Left lung (tissue), 10 donors: Measurements from ENCODE around the gene PDK3. TPM values are rescaled to one million over a fixed set of nuclear protein-coding genes. Genes with fewer than 3 reads are reported as not detected.

Source experiments
- ATAC-seq: fragments of 200-7000 bp; cut with Tn5 transposase; one replicate; pipeline ENCODE4 v1.9.1; 2020; ENCODE audit warnings: moderate library complexity
- DNase-seq, 4 donors: peaks; one replicate each; pipeline ENCODE4 v3.0.0-alpha.2; 2013 to 2020
- H3K27ac ChIP-seq, 2 donors: fragments of 200-600 bp; sonication (generic) in 1 of 2; one replicate each; pipeline versions ENCODE4 v1.5.0 to v1.8.0; 2020 to 2021
- H3K27me3 ChIP-seq, 2 donors: fragments of 200-600 bp; sonication (generic) in 1 of 2; one replicate each; pipeline versions ENCODE4 v1.5.0 to v1.8.0; 2020 to 2021
- H3K36me3 ChIP-seq, 2 donors: fragments of 200-600 bp; sonication (generic) in 1 of 2; one replicate each; pipeline versions ENCODE4 v1.5.0 to v1.8.0; 2020 to 2021
- H3K4me1 ChIP-seq, 2 donors: fragments of 200-600 bp; one replicate each; pipeline ENCODE4 v1.8.0; 2021
- H3K4me3 ChIP-seq, 2 donors: fragments of 200-600 bp; sonication (generic) in 1 of 2; one replicate each; pipeline versions ENCODE4 v1.5.0 to v1.8.0; 2020 to 2021; ENCODE audit warnings: mild to moderate bottlenecking in 1 of 2
- H3K9me3 ChIP-seq, 2 donors: fragments of 200-600 bp; sonication (generic) in 1 of 2; one replicate each; pipeline versions ENCODE4 v1.5.0 to v1.8.0; 2020 to 2021
- intact Hi-C, 2 donors: fragments of 100-400 bp; cut with DNase I; formaldehyde crosslinking; loops; one replicate each; pipeline versions ENCODE4 v1.11.2 to v1.14.2; 2022
- polyA plus RNA-seq, 6 donors: library from polyadenylated mRNA; unstranded; fragments of 120-200 nt; gene quantifications; one replicate each; pipeline ENCODE4 v1.2.1, GENCODE V29; 2013; ENCODE audit not compliant: insufficient read length in 6 of 6
- total RNA-seq, 2 donors: library from RNA; stranded (reverse); fragmentation: NEBNext Ultra II Directional; extraction: Animal tissue kit (Norgen Biotek cat#: 25700); gene quantifications; one replicate each; pipeline ENCODE4 v1.2.1, GENCODE V29; 2021
- TF ChIP-seq, protein P1 (sequence below), 2 donors: fragments of 200-600 bp; sonication (generic) in 1 of 2; IDR thresholded peaks; one replicate each; pipeline versions ENCODE4 v1.5.0 to v1.8.0; 2021; ENCODE audit warnings: antibody characterized with exemption in 2 of 2
- donor health status: DM: no; HTN: yes; CAD: no.
- donor health status: DM: no; HTN: no; CAD: no.

PDK3 gene
- total and polyA plus RNA-seq, 8 donors, result 5.0 to 21.2 (median 7.1) TPM

DNA sequence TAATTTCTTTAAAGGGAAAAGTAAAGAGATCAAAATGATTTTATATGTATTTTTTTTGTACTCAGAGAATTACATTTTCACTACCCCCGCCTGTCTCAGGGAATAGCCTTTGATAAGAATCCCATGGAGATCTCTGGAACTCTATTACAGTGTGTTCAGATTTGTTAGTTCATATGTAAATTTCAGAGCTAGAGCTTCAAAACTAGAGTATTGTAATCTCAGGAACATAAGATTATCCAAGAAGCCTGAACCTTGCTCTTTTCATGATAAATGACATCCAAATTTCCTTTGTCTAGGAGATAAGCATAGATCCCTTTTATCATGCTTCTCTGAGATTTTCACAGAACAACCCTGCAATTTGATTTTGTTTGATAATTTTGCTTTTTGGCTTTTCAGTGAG is 82.9 kb downstream of the PDK3 start:
- no peak for DNase-seq
- H3K9me3 ChIP-seq, result no peaks in the 10 kb centered on the region
- ATAC-seq, result no peak
- no peak overlapping the region for H3K4me3 ChIP-seq
- H3K4me1 ChIP-seq, result no peaks in the 10 kb centered on the region
- intact Hi-C loops, result no loop called here
- no peaks in the 10 kb centered on the region for H3K36me3 ChIP-seq
- H3K27me3 ChIP-seq, result no peaks in the 10 kb centered on the region
- TF ChIP-seq, protein P1, sequence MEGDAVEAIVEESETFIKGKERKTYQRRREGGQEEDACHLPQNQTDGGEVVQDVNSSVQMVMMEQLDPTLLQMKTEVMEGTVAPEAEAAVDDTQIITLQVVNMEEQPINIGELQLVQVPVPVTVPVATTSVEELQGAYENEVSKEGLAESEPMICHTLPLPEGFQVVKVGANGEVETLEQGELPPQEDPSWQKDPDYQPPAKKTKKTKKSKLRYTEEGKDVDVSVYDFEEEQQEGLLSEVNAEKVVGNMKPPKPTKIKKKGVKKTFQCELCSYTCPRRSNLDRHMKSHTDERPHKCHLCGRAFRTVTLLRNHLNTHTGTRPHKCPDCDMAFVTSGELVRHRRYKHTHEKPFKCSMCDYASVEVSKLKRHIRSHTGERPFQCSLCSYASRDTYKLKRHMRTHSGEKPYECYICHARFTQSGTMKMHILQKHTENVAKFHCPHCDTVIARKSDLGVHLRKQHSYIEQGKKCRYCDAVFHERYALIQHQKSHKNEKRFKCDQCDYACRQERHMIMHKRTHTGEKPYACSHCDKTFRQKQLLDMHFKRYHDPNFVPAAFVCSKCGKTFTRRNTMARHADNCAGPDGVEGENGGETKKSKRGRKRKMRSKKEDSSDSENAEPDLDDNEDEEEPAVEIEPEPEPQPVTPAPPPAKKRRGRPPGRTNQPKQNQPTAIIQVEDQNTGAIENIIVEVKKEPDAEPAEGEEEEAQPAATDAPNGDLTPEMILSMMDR (IDR thresholded peaks at IDR 0.05), result no peak
- H3K27ac ChIP-seq, result no peak overlapping the region

DNA sequence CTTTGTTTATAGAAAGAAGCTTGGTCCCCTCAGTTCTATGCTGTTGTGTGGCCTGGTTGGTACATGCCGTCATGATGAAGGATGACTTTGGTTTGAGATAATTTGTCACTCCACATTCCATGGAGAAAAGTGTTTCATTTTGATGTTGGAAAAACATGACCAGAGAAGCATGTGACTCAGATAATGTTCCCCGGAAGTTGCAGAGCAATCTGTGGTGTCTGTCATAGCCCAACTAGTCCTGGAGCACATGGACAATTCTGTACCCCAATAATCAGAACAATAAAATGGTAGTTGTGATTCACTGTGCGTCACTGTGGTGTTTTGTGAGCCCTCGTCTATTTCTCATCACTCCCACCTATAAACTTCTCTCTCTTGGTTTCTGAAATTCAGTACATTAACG is 85.1 kb downstream of the PDK3 start:
- intact Hi-C loops, result no loop called here

DNA sequence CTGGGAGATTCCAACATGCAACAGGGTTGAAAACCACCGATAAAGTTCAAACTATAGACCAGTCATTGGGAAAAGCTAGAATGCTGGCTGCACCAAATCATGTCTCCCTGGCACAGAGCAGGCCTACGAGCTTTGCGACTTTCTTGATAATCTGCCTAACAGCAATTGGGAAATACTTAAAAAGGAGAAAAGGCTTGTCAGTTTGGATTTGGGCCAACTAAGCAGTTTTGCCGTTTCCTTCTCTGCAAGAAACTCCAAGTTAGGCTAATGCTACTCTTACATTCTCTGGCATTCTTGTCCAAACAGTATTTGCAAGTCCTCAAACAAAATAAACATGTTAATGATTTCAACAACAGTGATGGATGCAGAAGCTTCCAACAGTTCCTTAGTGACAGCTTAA is 87.9 kb downstream of the PDK3 start:
- Histone ChIP-seq H3K4me3 (no peak overlapping the region), H3K4me1 (no peaks in the 10 kb centered on the region), H3K27me3 (no peaks in the 10 kb centered on the region), H3K9me3 (no peaks in the 10 kb centered on the region), H3K27ac (no peak overlapping the region), H3K36me3 (no peaks in the 10 kb centered on the region)
- DNase-seq, result peak in 2 of 4 donors; percentile 46 to 68
- TF ChIP-seq, protein P1 (IDR thresholded peaks at IDR 0.05), result no peak
- intact Hi-C loops, result no loop called here
- ATAC-seq, result peak; percentile 15

More for the DNA sequence above, 85.1 kb downstream of the PDK3 start:
- Histone ChIP-seq H3K36me3 (no peaks in the 10 kb centered on the region), H3K27me3 (no peaks in the 10 kb centered on the region), H3K27ac (no peak overlapping the region), H3K4me1 (no peaks in the 10 kb centered on the region), H3K9me3 (no peaks in the 10 kb centered on the region), H3K4me3 (no peak overlapping the region)
- DNase-seq (no peak), ATAC-seq (no peak)
- TF ChIP-seq, protein P1 (IDR thresholded peaks at IDR 0.05), result no peak

DNA sequence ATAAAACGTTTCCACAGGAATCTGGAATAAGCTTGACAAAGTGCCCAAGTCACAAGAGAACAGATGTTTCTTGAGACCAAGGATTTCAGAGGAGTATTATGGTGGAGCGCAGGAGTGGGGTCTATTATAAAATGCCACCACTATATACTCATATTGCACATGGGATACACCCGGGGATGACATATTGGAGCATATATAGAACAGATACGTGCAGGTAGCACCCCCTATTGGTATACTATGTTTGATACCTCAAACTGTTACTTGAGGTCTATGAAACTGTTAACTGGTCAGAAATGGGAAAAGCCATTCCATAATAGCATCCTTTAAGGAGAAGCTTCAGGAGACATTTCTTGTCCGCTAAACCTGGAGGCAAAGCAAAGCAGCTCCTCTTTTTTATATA is 96.0 kb downstream of the PDK3 start:
- no peaks in the 10 kb centered on the region for H3K27me3 ChIP-seq
- DNase-seq (no peak), ATAC-seq (peak; percentile 36)
- no peak overlapping the region for H3K27ac ChIP-seq
- H3K4me3 ChIP-seq, result no peak overlapping the region
- intact Hi-C loops, result no loop called here
- TF ChIP-seq, protein P1 (IDR thresholded peaks at IDR 0.05), result no peak
- H3K4me1 ChIP-seq, result no peaks in the 10 kb centered on the region
- H3K9me3 ChIP-seq, result no peaks in the 10 kb centered on the region
- no peaks in the 10 kb centered on the region for H3K36me3 ChIP-seq

DNA sequence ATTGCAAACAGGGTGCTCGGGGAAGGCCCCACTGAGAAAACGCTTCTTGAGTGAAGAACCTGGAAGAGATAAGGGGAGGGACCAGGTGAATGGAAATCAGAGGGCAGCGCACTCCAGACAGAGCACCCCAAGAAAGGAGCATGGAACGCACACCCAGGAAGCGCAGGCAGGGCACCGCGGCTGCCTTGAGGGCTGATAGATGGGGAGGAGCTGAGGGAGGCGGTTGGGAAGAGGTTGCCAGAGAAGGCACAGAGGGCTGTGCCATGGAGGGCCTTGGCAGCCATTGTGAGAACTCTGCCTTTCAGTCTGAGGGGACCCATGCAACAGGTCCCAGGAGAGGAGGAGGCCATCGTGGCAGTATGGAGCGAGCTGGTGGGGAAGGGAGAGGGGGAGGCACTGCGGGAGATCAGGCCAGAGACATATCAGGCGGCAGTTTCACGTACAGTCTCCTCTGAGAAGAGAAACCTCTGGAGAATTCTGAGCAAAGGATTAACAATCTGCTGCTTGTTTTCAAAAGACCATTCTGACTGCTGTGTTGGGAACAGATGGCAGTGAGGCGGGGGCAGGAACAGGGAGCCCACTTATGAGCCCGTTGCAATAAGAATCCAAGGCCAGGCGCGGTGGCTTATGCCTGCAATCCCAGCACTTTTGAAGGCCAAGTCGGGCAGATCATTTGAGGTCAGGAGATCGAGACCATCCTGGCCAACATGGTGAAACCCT is 98.4 kb downstream of the PDK3 start:
- TF ChIP-seq, protein P1 (IDR thresholded peaks at IDR 0.05), result no peak
- H3K36me3 ChIP-seq, result no peaks in the 10 kb centered on the region
- no peak overlapping the region for H3K27ac ChIP-seq
- no peaks in the 10 kb centered on the region for H3K27me3 ChIP-seq
- intact Hi-C loops, result no loop called here
- no peak overlapping the region for H3K4me3 ChIP-seq
- ATAC-seq (no peak), DNase-seq (no peak)
- H3K9me3 ChIP-seq, result no peaks in the 10 kb centered on the region
- H3K4me1 ChIP-seq, result no peaks in the 10 kb centered on the region
